Type B pancreatic cell (in vitro differentiated cells): ENCODE results near the gene REELD1. TPM values are rescaled to one million over a fixed set of nuclear protein-coding genes. Genes with fewer than 3 reads are reported as not detected.

Source experiments
- DNase-seq: peaks from one replicate; pipeline ENCODE4 v3.0.0; 2021; ENCODE audit warnings: mixed read lengths; ENCODE audit not compliant: unreplicated experiment; ENCODE audit errors: extremely low spot score
- H3K27ac Mint-ChIP-seq: 2 replicates; pipeline ENCODE4 v1.8.0; 2021; ENCODE audit warnings: mild to moderate bottlenecking, mixed read lengths
- H3K27me3 Mint-ChIP-seq: 2 replicates; pipeline ENCODE4 v1.8.0; 2021; ENCODE audit warnings: mixed read lengths
- H3K36me3 Mint-ChIP-seq: 2 replicates; pipeline ENCODE4 v1.8.0; 2021; ENCODE audit warnings: mixed read lengths
- H3K4me1 Mint-ChIP-seq: one replicate; pipeline ENCODE4 v1.8.0; 2021; ENCODE audit warnings: mixed read lengths; ENCODE audit not compliant: unreplicated experiment
- H3K4me3 Mint-ChIP-seq: 2 replicates; pipeline ENCODE4 v1.8.0; 2021; ENCODE audit warnings: mild to moderate bottlenecking, mixed read lengths
- H3K9me3 Mint-ChIP-seq: 2 replicates; pipeline ENCODE4 v1.8.0; 2021; ENCODE audit warnings: mixed read lengths
- total RNA-seq: library from RNA; stranded (reverse); gene quantifications from 2 replicates; pipeline ENCODE4 v1.2.1, GENCODE V29; 2021; ENCODE audit warnings: low replicate concordance
- TF ChIP-seq, protein P1 (sequence below): fragments of 200-600 bp; sonication (generic); conservative IDR thresholded peaks from 2 replicates; pipeline ENCODE4 v1.5.0; 2021; ENCODE audit warnings: antibody characterized with exemption, mild to moderate bottlenecking

The REELD1 gene
- total RNA-seq, 1 donor from 2014 or later, result 0.14 TPM

DNA sequence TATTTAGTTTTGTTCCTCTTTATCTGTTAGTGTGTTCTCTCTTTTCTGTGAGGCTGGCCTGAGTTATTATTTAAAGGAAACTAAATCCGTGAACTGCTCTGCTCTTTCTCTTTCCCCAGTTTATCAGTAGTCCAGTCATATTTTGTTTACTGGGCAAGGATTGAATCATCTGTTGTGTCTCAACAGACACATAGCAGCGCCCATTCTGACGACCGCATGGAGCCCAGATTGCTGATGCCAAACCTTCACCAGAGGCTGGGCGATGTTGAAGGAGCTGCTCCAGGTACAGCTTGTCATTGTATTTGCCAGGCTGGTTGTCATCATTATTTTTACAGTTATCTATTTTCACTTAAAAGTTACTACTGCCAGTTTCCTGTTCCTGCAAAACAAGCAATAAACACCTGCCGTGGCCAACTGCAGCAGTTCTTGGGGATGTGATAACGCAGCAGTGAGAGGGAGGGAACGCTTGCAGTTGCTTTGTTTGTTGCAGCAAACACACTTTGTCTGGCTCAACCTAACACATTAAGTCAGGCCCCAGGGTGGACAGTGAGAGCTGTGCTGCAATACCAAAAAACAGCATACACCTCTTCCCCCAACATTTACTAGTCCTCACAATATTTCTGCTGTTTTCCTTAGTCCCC lies 10.1 kb downstream of the REELD1 start:
- Mint-ChIP-seq H3K27ac (no peak overlapping the region), H3K4me1 (peaks cover 5% of the 10 kb centered on the region), H3K27me3 (peaks cover 10% of the 10 kb centered on the region), H3K9me3 (no peaks in the 10 kb centered on the region), H3K36me3 (no peaks in the 10 kb centered on the region), H3K4me3 (no peak overlapping the region)
- TF ChIP-seq, protein P1, sequence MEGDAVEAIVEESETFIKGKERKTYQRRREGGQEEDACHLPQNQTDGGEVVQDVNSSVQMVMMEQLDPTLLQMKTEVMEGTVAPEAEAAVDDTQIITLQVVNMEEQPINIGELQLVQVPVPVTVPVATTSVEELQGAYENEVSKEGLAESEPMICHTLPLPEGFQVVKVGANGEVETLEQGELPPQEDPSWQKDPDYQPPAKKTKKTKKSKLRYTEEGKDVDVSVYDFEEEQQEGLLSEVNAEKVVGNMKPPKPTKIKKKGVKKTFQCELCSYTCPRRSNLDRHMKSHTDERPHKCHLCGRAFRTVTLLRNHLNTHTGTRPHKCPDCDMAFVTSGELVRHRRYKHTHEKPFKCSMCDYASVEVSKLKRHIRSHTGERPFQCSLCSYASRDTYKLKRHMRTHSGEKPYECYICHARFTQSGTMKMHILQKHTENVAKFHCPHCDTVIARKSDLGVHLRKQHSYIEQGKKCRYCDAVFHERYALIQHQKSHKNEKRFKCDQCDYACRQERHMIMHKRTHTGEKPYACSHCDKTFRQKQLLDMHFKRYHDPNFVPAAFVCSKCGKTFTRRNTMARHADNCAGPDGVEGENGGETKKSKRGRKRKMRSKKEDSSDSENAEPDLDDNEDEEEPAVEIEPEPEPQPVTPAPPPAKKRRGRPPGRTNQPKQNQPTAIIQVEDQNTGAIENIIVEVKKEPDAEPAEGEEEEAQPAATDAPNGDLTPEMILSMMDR, result no peak
- DNase-seq, result no peak

DNA sequence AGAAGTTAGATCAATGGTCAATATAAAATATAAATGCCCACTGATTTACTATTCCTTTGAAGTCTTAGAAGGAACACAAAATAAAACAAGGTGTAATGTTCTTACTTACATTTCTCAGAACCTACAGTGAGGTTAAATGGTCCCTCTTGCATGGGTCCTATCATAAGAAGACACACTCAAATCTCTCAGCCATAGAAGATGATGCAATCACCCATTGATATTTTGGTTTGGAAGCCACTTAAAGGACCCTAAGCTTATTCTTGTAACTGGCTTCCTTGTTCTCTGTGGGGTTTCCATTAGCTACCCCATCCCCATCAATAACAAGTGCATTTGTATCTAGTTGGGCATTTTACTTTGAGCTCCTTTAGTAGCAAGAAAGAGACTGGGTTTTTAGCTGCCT lies 15.1 kb downstream of the REELD1 start:
- Mint-ChIP-seq H3K27ac (no peak overlapping the region), H3K27me3 (peaks cover 16% of the 10 kb centered on the region), H3K36me3 (no peaks in the 10 kb centered on the region), H3K9me3 (peaks cover 7% of the 10 kb centered on the region), H3K4me3 (no peak overlapping the region), H3K4me1 (no peaks in the 10 kb centered on the region)
- TF ChIP-seq, protein P1, result no peak
- no peak for DNase-seq

DNA sequence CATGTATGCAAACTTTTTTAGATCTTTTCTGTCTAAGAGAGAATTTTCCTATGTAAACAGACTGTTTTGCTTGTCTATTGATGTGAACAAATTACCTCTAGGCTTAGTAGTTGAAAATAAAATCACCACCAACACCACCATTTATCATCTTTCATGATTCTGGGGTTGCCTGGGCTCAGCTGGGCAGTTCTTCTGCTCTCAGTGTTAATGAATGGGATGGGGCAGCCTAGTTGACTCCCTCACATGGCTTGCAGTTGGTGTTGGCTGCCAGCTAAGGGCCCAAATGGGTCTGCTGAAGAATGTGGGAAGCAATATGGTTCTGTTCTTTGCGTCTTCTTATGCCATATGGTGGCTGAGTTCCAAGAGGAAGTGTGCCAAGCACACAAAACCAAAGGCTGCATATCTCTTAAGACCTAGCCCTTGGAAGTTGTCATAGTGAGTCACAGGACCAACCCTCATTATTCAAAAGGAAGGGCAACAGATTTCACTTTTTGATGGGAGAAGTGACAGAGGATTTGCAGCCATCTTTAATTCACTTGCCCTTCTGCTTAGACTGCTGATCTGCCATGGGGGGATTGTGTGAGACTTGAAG lies 17.9 kb downstream of the REELD1 start:
- no peak overlapping the region for H3K27ac Mint-ChIP-seq

GRCh38 chr4:146235654-146236177 lies 21.4 kb downstream of the REELD1 start:
- TF ChIP-seq, protein P1, result no peak
- no peaks in the 10 kb centered on the region for H3K4me1 Mint-ChIP-seq
- H3K4me3 Mint-ChIP-seq, result no peak overlapping the region
- peaks cover 7% of the 10 kb centered on the region for H3K9me3 Mint-ChIP-seq
- H3K36me3 Mint-ChIP-seq, result no peaks in the 10 kb centered on the region
- no peak overlapping the region for H3K27ac Mint-ChIP-seq
- no peak for DNase-seq
- H3K27me3 Mint-ChIP-seq, result peaks cover 4% of the 10 kb centered on the region

More for the DNA sequence above, 17.9 kb downstream of the REELD1 start:
- Mint-ChIP-seq H3K9me3 (peaks cover 7% of the 10 kb centered on the region), H3K4me3 (no peak overlapping the region), H3K36me3 (no peaks in the 10 kb centered on the region), H3K27me3 (peaks cover 12% of the 10 kb centered on the region), H3K4me1 (no peaks in the 10 kb centered on the region)
- no peak for DNase-seq
- TF ChIP-seq, protein P1, result no peak

DNA sequence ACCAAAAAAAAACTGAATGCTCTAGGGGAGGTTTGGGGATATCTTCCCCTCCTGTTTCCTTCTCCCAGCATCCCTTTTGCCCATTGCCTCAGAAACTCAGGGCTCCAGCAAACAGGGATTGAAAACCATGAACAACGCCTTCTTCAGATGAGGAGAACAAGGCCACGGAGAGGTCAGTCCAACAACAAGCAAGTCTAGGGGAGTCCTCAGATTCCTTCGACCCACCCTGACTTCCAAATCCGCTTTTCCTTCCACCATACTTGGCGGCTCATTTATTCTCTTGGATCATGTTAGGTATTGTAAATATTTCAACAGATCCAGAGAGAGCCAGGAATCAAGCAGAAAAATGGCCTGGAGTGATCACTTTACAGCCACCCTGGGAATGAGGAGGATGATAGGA lies 21.9 kb downstream of the REELD1 start:
- Mint-ChIP-seq H3K36me3 (no peaks in the 10 kb centered on the region), H3K4me3 (no peak overlapping the region), H3K27me3 (peaks cover under 1% of the 10 kb centered on the region), H3K9me3 (peaks cover 7% of the 10 kb centered on the region), H3K27ac (no peak overlapping the region), H3K4me1 (no peaks in the 10 kb centered on the region)
- DNase-seq, result no peak
- TF ChIP-seq, protein P1, result no peak
